HG03432 (cell line): ENCODE data around the gene NMNAT2.
"Not testable (repeated sequence)": the region's sequence is repeated elsewhere in the genome, so short reads cannot be mapped to it uniquely, and the experiment has no call there.

Experiments
- ATAC-seq: cut with Tn5 transposase; IDR thresholded peaks from one replicate; pipeline ENCODE4 v1.9.1; 2021; ENCODE audit warnings: mild to moderate bottlenecking, moderate library complexity; ENCODE audit not compliant: unreplicated experiment

Gene NMNAT2

GRCh38 chr1:183419399-183419798 lies 1.2 kb upstream of the NMNAT2 start:
- no peak for ATAC-seq

DNA sequence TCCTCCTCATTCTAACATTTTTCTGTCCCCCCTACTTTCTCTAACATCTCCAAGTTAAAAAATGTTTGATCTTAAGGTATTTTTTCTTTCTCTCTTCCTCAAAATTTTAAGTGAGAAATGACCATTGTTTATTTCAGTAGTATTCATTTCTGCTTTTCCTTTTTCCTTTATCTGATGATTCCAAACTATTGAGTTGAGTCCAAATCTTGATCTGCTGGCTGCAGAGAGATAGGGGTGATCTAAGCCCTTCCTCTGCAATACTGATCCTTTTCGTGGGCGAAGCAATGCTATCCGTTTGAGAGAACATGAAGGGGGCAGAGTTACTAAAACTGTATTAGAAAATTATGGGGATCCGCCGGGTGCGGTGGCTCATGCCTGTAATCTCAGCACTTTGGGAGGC lies 516 bp upstream of the NMNAT2 start:
- no peak for ATAC-seq

- no peak for ATAC-seq
Measured at GRCh38 chr1:183416850-183417771, 1.1 kb downstream of the NMNAT2 start.

- ATAC-seq = no peak
Measured at GRCh38 chr1:183414365-183414764, 3.8 kb downstream of the NMNAT2 start.

- no peak for ATAC-seq
Measured at GRCh38 chr1:183411091-183411490, 7.1 kb downstream of the NMNAT2 start.

DNA sequence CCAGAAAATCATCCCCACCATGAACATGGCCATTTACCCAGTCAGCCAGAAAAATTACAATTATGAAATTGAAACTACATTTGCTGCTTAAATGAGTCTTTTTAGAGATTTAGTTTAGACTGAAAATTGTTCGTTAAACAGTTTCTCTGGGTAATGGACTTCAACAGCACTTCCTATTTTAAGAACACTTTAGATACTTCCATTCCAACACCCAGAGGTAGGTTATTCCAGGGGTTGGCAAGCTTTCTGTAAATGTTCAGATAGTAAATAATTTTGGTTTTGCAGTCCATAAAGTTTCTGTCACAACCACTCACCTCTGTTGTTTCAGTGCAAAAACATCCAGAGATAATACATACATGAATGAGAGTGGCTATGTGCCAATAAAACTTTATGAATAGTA lies 10.2 kb downstream of the NMNAT2 start:
- no peak for ATAC-seq

GRCh38 chr1:183407474-183407873 lies 10.7 kb downstream of the NMNAT2 start:
- ATAC-seq = no peak

DNA sequence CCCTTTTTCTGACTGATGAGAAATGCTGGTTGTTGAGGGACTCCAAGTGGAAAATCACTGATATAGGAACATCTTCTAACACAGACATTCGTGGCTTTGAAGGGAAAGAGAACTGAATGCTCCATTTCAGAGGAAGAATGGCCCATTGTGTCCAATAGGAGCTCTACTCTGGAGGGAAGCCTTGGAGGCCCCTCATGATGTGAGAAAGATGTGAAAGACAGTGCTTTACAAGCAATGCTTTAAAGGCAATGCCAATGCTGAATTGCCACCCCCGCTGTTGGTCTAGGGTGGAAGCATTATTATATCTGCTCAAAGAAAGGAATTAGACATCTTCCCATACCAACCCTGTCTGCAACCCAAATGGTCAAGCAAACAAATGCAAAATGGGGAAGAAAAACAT lies 13.7 kb downstream of the NMNAT2 start:
- ATAC-seq = no peak

- no peak for ATAC-seq
Measured at GRCh38 chr1:183403498-183403897, 14.7 kb downstream of the NMNAT2 start.

GRCh38 chr1:183401565-183401964 lies 16.6 kb downstream of the NMNAT2 start:
- ATAC-seq = not testable (repeated sequence)

GRCh38 chr1:183394435-183394834 lies 23.7 kb downstream of the NMNAT2 start:
- no peak for ATAC-seq

GRCh38 chr1:183391863-183392262 lies 26.3 kb downstream of the NMNAT2 start:
- no peak for ATAC-seq

- ATAC-seq = no peak
Measured at GRCh38 chr1:183390561-183390960, 27.6 kb downstream of the NMNAT2 start.

GRCh38 chr1:183388735-183389134 lies 29.4 kb downstream of the NMNAT2 start:
- no peak for ATAC-seq

DNA sequence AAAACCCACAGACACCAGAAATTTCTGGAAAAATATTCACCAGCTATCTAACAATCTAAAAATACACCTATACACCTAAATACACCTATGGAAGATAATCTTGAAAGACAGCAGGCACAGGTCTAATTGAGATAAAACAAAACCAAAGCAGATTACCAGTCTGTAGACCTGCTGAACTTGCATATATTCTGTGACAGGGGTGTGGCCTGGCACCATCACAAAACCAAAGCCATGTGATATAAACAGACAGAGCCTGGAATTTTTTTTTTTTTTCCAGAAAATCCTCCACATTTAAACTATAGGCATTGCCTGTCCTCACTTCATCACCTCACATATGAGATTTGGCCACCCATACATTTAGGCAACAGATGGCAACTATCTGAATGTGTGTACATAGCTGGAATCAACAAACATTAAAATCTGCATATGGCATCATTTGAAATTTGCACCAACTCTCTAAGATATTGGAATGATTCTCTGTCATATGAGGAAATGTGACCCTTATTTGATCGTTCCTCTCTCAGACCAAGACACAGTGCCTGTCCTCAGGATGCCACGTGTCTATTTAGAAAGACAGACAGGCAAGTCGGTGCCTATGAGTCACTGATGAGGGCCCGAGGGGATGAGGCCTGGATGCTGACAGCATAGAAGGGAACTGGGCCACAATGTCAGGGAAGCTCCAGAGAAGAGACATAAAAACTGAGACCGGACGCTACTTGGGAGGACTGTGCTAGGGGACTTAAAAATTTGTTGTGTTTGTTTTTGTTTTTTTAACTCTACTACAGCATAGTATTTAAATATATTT lies 32.6 kb downstream of the NMNAT2 start:
- ATAC-seq = no peak

DNA sequence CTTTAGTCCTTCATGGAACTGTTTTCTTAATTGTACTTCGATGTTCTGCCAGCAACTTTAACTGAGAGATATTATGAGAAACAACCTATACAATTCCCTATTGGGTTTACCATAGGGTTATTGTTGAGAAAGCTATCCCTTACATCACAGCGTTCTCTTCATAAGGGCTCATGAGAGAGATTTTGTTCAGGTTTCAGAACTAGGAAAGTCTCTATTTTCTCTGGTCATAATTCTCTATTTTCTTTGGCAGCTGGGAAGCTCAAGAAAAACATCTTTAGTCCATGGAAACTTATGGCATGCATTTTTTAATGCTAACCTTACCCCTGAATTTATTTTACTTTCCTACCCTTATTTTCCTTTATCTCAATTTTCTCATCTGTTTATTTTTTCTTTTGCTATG lies 38.2 kb downstream of the NMNAT2 start:
- no peak for ATAC-seq

- no peak for ATAC-seq
Measured at GRCh38 chr1:183375381-183375780, 42.8 kb downstream of the NMNAT2 start.

DNA sequence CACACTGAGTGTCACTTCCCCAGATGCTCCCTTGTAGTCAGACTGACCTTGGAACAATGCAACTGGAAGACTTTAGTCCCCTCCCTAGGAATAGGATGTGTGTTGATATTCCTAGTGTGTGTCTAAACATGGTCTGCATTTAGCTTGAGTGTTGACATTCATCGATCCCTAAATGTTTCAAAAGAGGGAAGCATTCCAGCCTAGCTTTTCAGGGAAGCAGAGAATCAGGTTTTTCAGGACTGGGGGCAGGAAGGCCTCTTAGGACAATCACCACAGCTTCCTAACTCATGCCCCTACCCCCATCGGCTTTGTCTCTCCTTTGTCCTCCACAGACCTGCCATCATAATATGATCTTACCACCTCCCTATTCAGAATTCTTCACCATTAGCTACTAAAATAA lies 43.4 kb downstream of the NMNAT2 start:
- ATAC-seq = no peak

DNA sequence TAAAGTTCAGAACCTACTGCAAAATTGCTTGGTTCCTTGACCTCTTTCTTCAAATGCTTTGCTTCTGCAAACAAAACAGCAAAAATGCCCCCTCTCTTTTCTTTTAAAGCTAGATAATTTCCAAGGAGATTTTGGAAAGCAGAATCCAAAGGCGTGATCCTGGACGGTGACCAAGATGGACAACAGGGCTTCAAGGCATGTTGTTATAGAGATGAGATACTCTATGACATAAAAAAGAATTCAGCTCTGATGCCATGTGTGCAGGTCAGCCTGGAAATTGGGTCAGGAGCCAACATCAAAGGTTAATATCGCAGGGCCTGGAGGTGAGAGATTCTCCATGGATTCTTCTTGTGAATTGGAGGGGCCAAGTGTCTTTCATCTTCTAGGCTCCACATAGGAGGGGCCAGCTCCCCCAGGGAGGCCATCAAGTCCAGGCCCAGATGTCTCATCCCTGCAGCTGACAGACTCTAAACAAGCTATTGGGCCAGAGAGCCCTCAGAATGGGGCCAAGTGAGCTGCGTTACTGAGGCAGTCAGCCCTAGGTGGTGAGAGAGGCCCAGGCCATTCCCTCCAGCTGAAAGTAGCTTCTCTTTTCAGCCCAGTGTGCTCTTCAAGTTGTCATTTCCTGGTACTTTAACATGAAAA lies 45.5 kb downstream of the NMNAT2 start:
- ATAC-seq = no peak

GRCh38 chr1:183370399-183371058 lies 47.7 kb downstream of the NMNAT2 start:
- ATAC-seq = no peak
